Lower leg skin (tissue), 4 donors: ENCODE measurements around the gene NKAIN2. TPM values are rescaled to one million over a fixed set of nuclear protein-coding genes. Genes with fewer than 3 reads are reported as not detected.

Experiments
- DNase-seq, 2 donors: peaks; one replicate each; pipeline ENCODE4 v3.0.0-alpha.2; 2019; ENCODE audit warnings: low spot score in 2 of 2
- H3K4me3 ChIP-seq: fragments of 200-600 bp; sonication (generic); 2 replicates; pipeline ENCODE4 v1.5.1; 2017; ENCODE audit warnings: mild to moderate bottlenecking, low read depth; ENCODE audit not compliant: poor library complexity, severe bottlenecking
- CTCF ChIP-seq, 3 donors: fragments of 450-650 bp; IDR thresholded peaks; one replicate each; pipeline ENCODE4 v1.5.1; 2016; ENCODE audit warnings: antibody characterized with exemption in 3 of 3, mild to moderate bottlenecking in 3 of 3, moderate library complexity in 2 of 3
- POLR2A ChIP-seq, 2 donors: fragments of 450-650 bp; IDR thresholded peaks; one replicate each; pipeline ENCODE4 v1.6.1; 2016 to 2017; ENCODE audit warnings: antibody characterized with exemption in 2 of 2, mild to moderate bottlenecking in 1 of 2, moderate library complexity in 1 of 2
- WGBS, 2 donors: methylation state at CpG; one replicate each; pipeline ENCODE4 v1.1.5; 2018; 5-methylcytosine and 5-hydroxymethylcytosine counted together
- intact Hi-C: fragments of 100-400 bp; cut with DNase I; formaldehyde crosslinking; loops from one replicate; pipeline ENCODE4 v1.15.0; 2023; ENCODE audit warnings: low total_unique reads
- total RNA-seq, 4 donors: library from RNA; depleted of rRNA; stranded (reverse); fragments of >200 nt; gene quantifications; one replicate each; pipeline ENCODE4 v1.1.0, GENCODE V29; 2016

NKAIN2 gene
- total RNA-seq, 4 donors from 2014 or later = 0.37 TPM; not detected in 3

GRCh38 chr6:123788319-123788718, 15.3 kb upstream of the NKAIN2 start:
- intact Hi-C loops = no loop called here

GRCh38 chr6:123794190-123794589, 9.5 kb upstream of the NKAIN2 start:
- TF ChIP-seq POLR2A (IDR thresholded peaks at IDR 0.05) (no peak), CTCF (IDR thresholded peaks at IDR 0.05) (no peak)
- 95 to 98% methylated on average over 2 of the region's 2 CpGs for WGBS, 2 donors
- H3K4me3 ChIP-seq = no peak overlapping the region
- DNase-seq = no peak
- intact Hi-C loops = no loop called here

More at GRCh38 chr6:123788319-123788718, 15.3 kb upstream of the NKAIN2 start:
- 64 to 74% methylated on average over 1 of the region's 1 CpG for WGBS, 2 donors
- no peak for DNase-seq
- no peak overlapping the region for H3K4me3 ChIP-seq
- TF ChIP-seq CTCF (IDR thresholded peaks at IDR 0.05) (no peak), POLR2A (IDR thresholded peaks at IDR 0.05) (no peak)

- H3K4me3 ChIP-seq = no peak overlapping the region
- DNase-seq = no peak
- intact Hi-C loops = no loop called here
- TF ChIP-seq POLR2A (IDR thresholded peaks at IDR 0.05) (no peak), CTCF (IDR thresholded peaks at IDR 0.05) (no peak)
Measured at GRCh38 chr6:123794799-123795198, 8.9 kb upstream of the NKAIN2 start.

GRCh38 chr6:123801067-123801466, 2.6 kb upstream of the NKAIN2 start:
- TF ChIP-seq CTCF (IDR thresholded peaks at IDR 0.05) (no peak), POLR2A (IDR thresholded peaks at IDR 0.05) (no peak)
- DNase-seq = no peak
- no peak overlapping the region for H3K4me3 ChIP-seq
- 73 to 77% methylated on average over 5 of the region's 5 CpGs for WGBS, 2 donors
- intact Hi-C loops = loop anchor here (10.0 kb wide), 1 partner anchor 1054 kb away; no protein-coding TSS in a partner anchor

GRCh38 chr6:123802351-123802696, 1.3 kb upstream of the NKAIN2 start:
- TF ChIP-seq POLR2A (IDR thresholded peaks at IDR 0.05) (no peak), CTCF (IDR thresholded peaks at IDR 0.05) (no peak)
- H3K4me3 ChIP-seq = no peak overlapping the region
- DNase-seq = no peak
- intact Hi-C loops = loop anchor here (10.0 kb wide), 1 partner anchor 1052 kb away; no protein-coding TSS in a partner anchor
- WGBS, 2 donors = 17 to 20% methylated on average over 6 of the region's 6 CpGs
